HEK293T (cell line): Measurements from ENCODE around the gene DISP3.

ENCODE experiments used
- CTCF ChIA-PET: fragments of 350-600 bp; formaldehyde crosslinking; extraction: SDS; loops from one replicate; lab custom pipeline; 2021; ENCODE audit warnings: antibody characterized with exemption, inconsistent platforms; lab: Yijun Ruan, JAX
- POLR2A ChIA-PET: fragments of 350-600 bp; formaldehyde crosslinking; extraction: SDS; loops from one replicate; lab custom pipeline; 2020; ENCODE audit warnings: antibody characterized with exemption, inconsistent platforms; lab: Yijun Ruan, JAX
- DNase-seq: peaks from one replicate; pipeline ENCODE4 v3.0.0; 2012; ENCODE audit warnings: mixed read lengths; ENCODE audit errors: extremely low spot score
- ARNT ChIP-seq: fragments of 450-650 bp; IDR thresholded peaks from 2 replicates; pipeline ENCODE4 v1.6.1; 2017; ENCODE audit warnings: mild to moderate bottlenecking
- BHLHE40 ChIP-seq: fragments of 450-650 bp; IDR thresholded peaks from 2 replicates; pipeline ENCODE4 v1.6.1; 2016; ENCODE audit warnings: mild to moderate bottlenecking, moderate library complexity, borderline replicate concordance
- CTBP1 ChIP-seq: fragments of 450-650 bp; IDR thresholded peaks from 2 replicates; pipeline ENCODE4 v1.6.1; 2016; ENCODE audit warnings: borderline replicate concordance
- ELF4 ChIP-seq: fragments of 450-650 bp; IDR thresholded peaks from 2 replicates; pipeline ENCODE4 v1.6.1; 2017; ENCODE audit warnings: antibody characterized with exemption
- FOXA1 ChIP-seq: fragments of 450-650 bp; IDR thresholded peaks from 2 replicates; pipeline ENCODE4 v1.6.1; 2016; ENCODE audit warnings: mild to moderate bottlenecking
- FOXK2 ChIP-seq: fragments of 450-650 bp; IDR thresholded peaks from 2 replicates; pipeline ENCODE4 v1.6.1; 2016; ENCODE audit warnings: mild to moderate bottlenecking
- FOXM1 ChIP-seq: fragments of 450-650 bp; IDR thresholded peaks from 2 replicates; pipeline ENCODE4 v1.6.1; 2017; ENCODE audit warnings: mild to moderate bottlenecking, borderline replicate concordance
- HDGF ChIP-seq: fragments of 450-650 bp; IDR thresholded peaks from 2 replicates; pipeline ENCODE4 v1.6.1; 2017; ENCODE audit warnings: antibody characterized with exemption, borderline replicate concordance
- L3MBTL2 ChIP-seq: fragments of 450-650 bp; conservative IDR thresholded peaks from 2 replicates; pipeline ENCODE4 v1.6.1; 2016; ENCODE audit warnings: mild to moderate bottlenecking
- LEF1 ChIP-seq: fragments of 450-650 bp; IDR thresholded peaks from 2 replicates; pipeline ENCODE4 v1.6.1; 2017; ENCODE audit warnings: mild to moderate bottlenecking, borderline replicate concordance
- NFRKB ChIP-seq: fragments of 450-650 bp; IDR thresholded peaks from 2 replicates; pipeline ENCODE4 v1.6.1; 2016; ENCODE audit warnings: mild to moderate bottlenecking, moderate library complexity
- SP1 ChIP-seq: fragments of 450-650 bp; IDR thresholded peaks from 2 replicates; pipeline ENCODE4 v1.6.1; 2017
- SUZ12 ChIP-seq: fragments of 450-650 bp; IDR thresholded peaks from 2 replicates; pipeline ENCODE4 v1.6.1; 2016; ENCODE audit warnings: mild to moderate bottlenecking
- TARDBP ChIP-seq: fragments of 450-650 bp; IDR thresholded peaks from 2 replicates; pipeline ENCODE4 v1.6.1; 2016
- ZNF384 ChIP-seq: fragments of 450-650 bp; IDR thresholded peaks from 2 replicates; pipeline ENCODE4 v1.6.1; 2016
- TF ChIP-seq, protein P1 (sequence below): fragments of 450-650 bp; IDR thresholded peaks from 2 replicates; pipeline ENCODE4 v1.6.1; 2016

The DISP3 gene

DNA sequence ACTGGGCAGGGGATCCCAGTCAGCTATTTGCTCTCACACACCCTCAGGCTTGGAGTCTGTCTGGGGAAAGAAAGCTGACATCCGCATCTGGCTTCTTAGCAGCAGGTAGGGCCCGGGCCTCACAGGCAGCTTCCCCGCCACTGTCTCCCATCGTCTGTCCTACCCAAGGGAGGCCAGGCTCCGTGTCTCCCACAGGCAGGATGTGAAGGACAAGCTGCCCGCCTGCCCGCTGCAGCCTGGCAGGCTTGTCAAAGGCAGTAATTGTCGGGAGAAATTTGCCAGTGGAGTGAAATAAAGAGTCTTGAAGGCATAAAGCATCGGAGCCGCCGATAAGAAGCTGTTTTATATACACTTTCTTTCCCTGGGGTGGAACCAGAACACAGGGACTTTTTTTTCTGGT, 44.0 kb upstream of the DISP3 start:
- POLR2A ChIA-PET: no interaction called here
- CTCF ChIA-PET: no interaction called here
- DNase-seq: no peak
- TF ChIP-seq ELF4 (no peak), LEF1 (no peak), FOXM1 (no peak), CTBP1 (no peak), TARDBP (no peak), ZNF384 (no peak), NFRKB (no peak), FOXK2 (no peak)

DNA sequence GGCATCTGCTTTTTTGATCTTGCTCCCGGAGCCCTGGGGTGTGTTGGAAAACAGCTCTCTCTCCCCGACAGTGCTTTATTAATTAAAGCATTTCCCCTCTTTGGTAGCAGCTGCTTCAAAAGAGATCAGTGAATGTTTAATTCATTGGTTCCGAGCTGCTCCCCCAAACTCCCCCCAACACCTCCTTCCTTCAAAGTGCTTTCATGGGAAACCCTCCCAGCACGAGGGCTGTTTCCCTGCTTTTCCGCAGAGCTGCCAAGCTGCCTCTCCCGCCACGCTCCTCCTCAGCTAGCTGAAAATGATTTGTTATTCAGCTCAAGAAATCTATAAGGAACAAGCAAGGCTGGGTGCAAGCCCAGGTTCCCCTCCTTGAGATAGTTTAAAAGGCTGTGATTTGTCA, 40.0 kb upstream of the DISP3 start:
- no peak for DNase-seq

DNA sequence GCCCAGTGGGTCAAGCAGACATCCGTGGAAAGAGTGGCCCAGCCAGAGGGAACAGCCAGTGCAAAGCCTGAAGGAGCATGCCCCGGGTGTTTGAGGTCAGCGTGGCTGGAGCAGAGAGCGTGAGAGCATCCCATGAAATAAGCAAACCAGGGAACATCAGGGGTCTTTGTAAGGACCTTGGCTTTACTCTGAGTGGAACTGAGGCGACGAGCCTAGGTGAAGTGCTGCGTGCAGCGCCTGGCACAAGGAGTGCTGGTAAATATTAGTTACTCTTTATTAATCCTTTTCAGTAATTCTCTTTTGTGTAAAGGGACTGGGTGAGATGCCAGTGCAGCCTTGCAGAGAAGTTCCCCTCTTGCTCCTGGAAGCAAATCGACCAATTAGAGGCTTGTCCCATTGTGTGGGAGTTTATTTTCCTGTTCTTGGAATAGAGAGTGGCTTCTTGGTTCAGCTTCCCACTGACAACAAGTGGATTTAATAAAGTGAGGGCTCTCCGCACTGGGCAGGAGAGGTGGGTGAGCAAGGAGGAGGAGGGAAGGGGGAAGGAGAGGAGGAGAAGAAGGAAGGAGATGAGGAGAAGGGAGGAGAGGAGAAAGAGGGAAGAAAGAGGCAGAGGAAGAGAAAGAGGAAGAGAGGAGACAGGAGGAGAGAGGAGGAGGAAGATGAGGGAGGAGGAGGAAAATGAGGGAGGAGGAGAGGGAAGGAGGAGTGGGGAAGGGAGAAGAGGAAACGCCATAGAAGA, 37.6 kb upstream of the DISP3 start:
- no peak for DNase-seq
- TF ChIP-seq BHLHE40 (no peak), L3MBTL2 (no peak), SP1 (no peak), ZNF384 (no peak), CTBP1 (no peak), NFRKB (no peak), FOXA1 (no peak), FOXK2 (no peak), FOXM1 (no peak), ELF4 (no peak), ARNT (no peak), SUZ12 (no peak), LEF1 (no peak), TARDBP (no peak), HDGF (no peak)
- TF ChIP-seq, protein P1, sequence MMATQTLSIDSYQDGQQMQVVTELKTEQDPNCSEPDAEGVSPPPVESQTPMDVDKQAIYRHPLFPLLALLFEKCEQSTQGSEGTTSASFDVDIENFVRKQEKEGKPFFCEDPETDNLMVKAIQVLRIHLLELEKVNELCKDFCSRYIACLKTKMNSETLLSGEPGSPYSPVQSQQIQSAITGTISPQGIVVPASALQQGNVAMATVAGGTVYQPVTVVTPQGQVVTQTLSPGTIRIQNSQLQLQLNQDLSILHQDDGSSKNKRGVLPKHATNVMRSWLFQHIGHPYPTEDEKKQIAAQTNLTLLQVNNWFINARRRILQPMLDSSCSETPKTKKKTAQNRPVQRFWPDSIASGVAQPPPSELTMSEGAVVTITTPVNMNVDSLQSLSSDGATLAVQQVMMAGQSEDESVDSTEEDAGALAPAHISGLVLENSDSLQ: no peak
- ChIA-PET POLR2A (no interaction called here), CTCF (no interaction called here)

More for the DNA sequence above, 40.0 kb upstream of the DISP3 start:
- ChIA-PET CTCF (interaction anchor here (0.7 to 0.8 kb wide), 2 partner anchors 27 to 75 kb away, joined by 3 read pairs; no protein-coding TSS in a partner anchor), POLR2A (no interaction called here)
- TF ChIP-seq BHLHE40 (no peak), TARDBP (no peak), LEF1 (no peak), HDGF (no peak)

DNA sequence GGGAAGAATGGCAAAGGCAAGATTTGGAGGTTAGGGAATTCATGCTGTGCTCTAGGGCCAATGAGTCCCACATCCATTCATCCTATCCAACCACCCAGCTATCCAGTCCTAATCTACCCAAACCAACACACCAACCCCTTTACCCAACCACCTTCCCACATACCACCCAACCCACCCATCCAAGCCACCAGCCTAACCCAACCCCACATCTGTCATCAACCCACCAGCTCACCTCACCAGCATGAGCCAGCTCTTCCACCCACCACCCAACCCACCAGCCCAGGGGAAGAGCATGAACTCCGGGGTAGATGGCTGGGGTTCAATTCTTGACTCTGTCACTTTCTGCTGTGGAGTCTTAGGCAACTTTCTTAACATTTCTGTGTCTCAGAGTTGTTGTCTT, 35.9 kb upstream of the DISP3 start:
- POLR2A ChIA-PET: no interaction called here
- CTCF ChIA-PET: no interaction called here
- DNase-seq: no peak
- TF ChIP-seq ZNF384: no peak
- no peak for TF ChIP-seq HDGF
- no peak for TF ChIP-seq TARDBP
- TF ChIP-seq NFRKB: no peak
- TF ChIP-seq, protein P1: no peak
- no peak for TF ChIP-seq BHLHE40
- no peak for TF ChIP-seq LEF1
- no peak for TF ChIP-seq L3MBTL2
- TF ChIP-seq SP1: no peak

DNA sequence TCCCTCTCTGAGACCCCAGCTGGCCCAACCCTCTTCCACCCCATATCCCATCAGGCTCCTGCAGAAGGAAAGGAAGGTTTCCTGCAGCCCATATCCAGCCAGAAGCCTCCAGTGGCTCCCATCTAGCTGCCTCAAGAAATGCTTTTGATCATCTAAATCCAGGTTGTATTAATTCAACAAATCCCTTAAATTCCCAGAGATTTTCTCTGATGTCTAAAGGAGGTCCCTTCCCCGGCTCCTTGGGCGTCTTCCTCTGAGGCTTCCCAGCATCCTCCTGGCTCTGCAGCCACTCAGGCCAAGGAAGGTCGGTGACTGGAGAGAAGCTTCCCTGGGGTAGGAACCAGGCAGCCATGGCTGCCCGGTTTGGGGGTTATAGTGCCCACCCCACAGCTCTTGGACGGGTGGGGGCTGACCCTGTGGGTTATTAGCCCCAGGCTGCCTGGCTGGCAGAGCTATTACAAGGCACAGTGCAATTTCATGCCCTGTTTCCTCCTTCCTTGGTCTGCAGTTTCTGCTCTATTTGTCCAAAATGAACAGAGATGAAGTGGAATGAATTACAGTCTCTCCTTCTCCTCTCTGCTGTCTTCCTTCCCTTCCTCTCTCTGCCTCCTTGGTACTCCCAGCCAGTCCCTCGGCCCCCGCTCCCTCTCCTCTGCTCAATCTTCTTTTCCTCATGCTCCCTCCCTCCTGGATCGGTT, 34.8 kb upstream of the DISP3 start:
- ChIA-PET CTCF (no interaction called here), POLR2A (no interaction called here)
- TF ChIP-seq FOXK2 (no peak), LEF1 (no peak), ELF4 (no peak), SUZ12 (no peak), L3MBTL2 (no peak), NFRKB (no peak), BHLHE40 (no peak), CTBP1 (no peak), SP1 (no peak), FOXA1 (no peak), HDGF (no peak)
- DNase-seq: no peak

DNA sequence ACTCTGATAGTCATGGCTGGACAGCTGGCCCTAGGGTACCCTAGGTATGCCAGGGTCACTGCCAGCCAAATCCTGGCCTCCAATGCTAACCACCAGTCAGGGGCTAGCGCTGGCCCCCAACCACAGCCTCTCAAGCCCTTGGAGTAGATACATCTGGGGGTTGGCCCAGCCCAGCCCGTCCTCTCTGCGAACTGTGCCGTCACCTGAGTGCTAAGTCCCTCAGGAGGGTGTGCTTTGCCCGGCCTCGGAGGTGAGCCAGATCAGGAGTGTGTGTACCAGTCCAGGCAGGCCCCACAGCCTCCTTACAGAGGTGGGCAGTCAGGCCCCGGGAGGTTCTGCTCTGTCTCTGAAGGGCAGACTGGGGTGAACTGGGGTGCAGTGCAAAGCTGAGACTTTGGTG, 34.0 kb upstream of the DISP3 start:
- ChIA-PET POLR2A (no interaction called here), CTCF (no interaction called here)
- no peak for DNase-seq
- TF ChIP-seq FOXK2: no peak
- no peak for TF ChIP-seq L3MBTL2
- no peak for TF ChIP-seq SP1
- TF ChIP-seq SUZ12: no peak
- no peak for TF ChIP-seq HDGF
- TF ChIP-seq ELF4: no peak
- no peak for TF ChIP-seq FOXA1
- TF ChIP-seq FOXM1: no peak
- TF ChIP-seq LEF1: no peak
- no peak for TF ChIP-seq BHLHE40
- TF ChIP-seq ARNT: no peak
- TF ChIP-seq, protein P1: no peak
- TF ChIP-seq TARDBP: no peak
- no peak for TF ChIP-seq ZNF384
- TF ChIP-seq CTBP1: no peak
- TF ChIP-seq NFRKB: no peak
